ENCODE data around the gene THAP7.
"Not testable (repeated sequence)": the region's sequence is repeated elsewhere in the genome, so short reads cannot be mapped to it uniquely, and the experiment has no call there.

Gene THAP7

DNA sequence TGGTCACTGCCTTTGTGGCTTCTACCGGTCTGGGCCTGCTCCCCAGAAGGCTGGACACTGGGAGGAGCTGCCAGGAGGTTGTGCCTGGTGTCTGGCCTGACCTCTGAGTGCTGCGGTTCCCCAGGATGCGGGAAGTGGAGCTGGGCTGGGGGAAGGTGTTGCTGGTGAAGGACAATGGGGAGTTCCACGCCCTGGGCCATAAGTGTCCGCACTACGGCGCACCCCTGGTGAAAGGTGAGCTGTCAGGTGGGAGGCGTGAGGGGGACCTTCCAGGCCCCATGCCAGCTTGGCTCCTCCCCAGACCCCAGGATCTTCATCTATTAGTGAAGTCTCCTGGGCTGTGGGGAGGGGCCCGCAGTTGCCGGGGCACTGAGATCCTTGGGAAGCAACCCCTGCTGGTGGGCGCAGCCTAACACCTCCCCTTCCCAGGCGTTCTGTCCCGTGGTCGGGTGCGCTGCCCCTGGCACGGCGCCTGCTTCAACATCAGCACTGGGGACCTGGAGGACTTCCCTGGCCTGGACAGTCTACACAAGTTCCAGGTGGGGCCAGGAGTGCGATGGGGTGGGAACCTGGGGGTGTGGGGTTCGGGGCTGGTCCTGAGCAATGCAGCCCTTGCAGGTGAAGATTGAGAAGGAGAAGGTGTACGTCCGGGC lies 28.2 kb downstream of the THAP7 start:
- no peak overlapping the region for H3K27ac ChIP-seq
- TF ChIP-seq CTCF (conservative IDR thresholded peaks at IDR 0.05) = no peak

DNA sequence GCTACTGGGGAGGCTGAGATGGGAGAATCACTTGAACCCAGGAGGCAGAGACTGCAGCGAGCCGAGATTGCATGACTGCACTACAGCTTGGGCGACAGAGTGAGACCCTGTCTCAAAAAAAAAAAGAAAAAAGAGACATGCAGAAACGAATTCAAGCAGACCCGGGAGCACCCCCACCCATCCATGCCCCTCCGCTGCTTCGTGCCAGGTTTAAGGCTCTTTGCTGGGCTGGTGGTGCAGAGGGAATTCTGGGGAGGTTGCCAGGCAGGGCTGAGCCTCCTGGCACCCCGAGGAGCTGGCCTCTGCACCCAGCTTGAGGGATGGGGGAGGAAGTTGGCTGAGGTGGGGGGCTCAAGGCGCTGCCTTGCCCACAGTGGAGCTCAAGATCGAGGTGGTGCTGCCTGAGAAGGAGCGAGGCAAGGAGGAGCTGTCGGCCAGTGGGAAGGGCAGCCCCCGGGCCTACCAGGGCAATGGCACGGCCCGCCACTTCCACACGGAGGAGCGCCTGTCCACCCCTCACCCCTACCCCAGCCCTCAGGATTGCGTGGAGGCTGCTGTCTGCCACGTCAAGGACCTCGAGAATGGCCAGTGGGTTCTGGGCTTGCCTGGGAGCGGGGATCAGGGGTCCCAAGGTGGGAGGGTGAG lies 28.9 kb downstream of the THAP7 start:
- TF ChIP-seq CTCF (conservative IDR thresholded peaks at IDR 0.05) = no peak
- no peak overlapping the region for H3K27ac ChIP-seq

DNA sequence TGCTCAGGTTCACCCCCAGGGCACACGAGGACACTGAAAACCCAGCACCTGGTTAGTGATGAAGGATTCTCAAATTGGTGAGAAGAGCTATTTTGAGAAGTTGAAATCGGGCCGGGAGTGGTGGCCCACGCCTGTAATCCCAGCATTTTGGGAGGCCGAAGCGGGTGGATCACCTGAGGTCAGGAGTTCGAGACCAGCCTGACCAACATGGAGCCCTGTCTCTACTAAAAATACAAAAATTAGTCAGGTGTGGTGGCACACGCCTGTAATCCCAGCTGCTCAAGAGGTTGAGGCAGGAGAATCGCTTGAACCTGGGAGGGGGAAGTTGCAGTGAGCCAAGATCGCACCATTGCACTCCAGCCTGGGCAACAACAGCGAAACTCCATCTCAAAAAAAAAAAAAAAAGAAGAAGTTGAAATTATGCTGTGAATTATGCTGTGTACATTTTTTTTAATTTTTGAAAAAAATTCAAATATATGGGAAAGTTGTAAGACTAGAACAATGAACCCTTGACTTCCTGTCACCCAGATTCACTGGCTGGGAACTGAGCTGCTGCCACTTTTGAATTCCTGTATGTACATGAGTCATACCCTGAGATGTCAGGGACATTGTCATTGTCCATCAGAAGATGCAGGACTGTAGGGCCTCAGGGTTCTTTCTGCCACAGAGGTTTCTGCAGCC lies 29.8 kb downstream of the THAP7 start:
- not testable (repeated sequence) for H3K27ac ChIP-seq

DNA sequence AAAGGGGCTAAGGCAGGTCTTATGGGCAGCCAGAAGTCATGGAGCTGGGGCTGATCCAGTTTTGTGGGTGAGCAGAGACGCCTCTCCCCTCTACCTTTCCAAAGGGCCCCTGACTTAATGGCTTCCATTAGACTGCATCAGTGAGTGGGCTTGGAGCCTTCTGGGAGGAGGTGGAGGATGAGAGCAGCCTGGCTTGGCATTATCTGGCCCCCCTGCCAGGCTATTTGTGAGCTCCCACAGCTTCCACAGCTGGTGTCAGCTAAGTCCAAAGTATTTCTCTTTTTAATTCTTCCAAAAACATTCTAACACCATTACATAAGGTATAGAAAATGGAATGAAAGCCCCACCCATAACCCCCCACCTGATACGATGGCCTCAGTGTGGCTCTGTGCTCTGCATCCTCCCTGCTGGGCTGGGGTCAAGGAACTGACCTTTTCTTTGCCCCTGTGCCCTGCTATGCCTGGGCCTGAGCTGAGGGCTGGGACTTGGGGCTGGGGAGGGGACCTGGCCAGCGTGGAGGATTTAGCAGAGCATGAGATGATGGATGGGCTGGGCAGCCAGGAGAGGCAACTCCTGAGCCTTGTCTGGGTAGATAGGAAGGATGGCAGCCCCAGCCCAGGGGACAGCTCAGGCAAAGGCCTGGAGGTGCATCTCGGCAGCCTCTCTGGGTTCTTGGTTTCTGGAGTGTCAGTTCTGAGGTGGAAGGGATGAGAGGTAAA lies 30.8 kb downstream of the THAP7 start:
- no peak for TF ChIP-seq CTCF (conservative IDR thresholded peaks at IDR 0.05)
- no peak overlapping the region for H3K27ac ChIP-seq

DNA sequence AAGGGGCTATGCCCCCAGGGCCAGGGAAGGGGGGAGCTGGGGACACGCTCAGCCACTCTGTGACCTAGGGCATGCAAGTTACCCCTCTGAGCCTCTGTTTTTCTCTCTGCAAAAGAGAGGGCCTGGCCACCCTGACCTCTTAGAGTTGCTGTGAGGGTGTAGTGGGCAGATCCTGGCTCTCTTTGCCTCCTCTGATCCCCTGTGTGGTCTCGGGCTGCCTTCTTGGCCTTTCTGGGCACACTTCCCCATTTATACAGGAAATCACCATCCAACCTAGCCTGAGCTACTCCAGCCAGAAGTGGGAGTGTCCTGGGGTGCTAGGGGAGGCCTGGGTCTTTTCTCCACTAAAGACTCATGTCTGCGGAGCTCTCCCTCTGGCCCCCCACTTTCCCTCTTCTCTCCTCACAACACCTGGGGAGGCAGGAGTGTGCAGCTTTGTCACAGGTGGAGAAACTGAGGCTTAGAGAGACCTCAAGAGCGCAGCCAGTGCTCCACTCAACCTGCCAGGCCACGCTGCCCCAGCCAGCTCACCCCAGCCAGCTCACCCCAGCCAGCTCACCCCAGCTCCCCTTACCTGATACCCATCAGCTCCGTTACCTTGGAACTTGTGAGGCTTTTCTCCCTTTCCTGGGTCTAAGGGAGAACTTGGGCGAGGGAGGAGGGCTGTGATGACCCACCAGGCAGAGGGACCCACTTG lies 33.5 kb downstream of the THAP7 start:
- no peak overlapping the region for H3K27ac ChIP-seq
- TF ChIP-seq CTCF (conservative IDR thresholded peaks at IDR 0.05) = no peak

DNA sequence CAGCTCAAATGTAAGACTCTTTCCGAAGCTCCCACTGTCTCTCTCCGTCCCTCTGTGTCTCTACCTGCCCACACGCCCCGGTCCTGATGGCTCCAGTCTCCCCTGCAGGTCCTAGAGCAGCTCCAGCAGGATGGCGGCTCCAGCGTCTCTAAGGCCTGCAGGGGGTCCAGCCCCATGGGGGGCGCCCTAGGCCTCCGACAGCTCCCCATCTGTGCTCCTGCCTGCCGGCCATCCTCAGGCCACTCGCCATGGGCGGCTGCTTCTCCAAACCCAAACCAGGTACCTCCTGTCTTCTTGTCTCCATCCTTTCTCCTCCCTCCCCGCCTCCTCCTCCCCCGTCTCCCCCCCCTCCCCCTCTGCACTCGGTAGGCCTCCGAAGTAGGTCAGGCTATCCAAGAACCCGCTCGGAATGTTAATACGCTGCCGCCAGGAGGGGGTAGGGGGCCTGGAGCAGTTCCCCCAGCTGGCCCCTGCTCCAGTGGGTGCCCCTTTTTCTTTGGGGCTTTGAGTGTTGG lies 34.2 kb downstream of the THAP7 start:
- H3K27ac ChIP-seq = no peak overlapping the region

More for the DNA sequence above, 34.2 kb downstream of the THAP7 start:
- no peak for TF ChIP-seq CTCF (conservative IDR thresholded peaks at IDR 0.05)
